HCT116 (cell line): Measurements from ENCODE around the gene DPYD. TPM values are rescaled to one million over a fixed set of nuclear protein-coding genes. Genes with fewer than 3 reads are reported as not detected.

ENCODE experiments used
- ATAC-seq: fragments of 200-7000 bp; cut with Tn5 transposase; 2 replicates; pipeline ENCODE4 v1.9.1; 2020; ENCODE audit warnings: mild to moderate bottlenecking, moderate library complexity
- BruUV-seq: library from RNA; stranded (reverse); fragments of 400-500 nt; replicated peaks from 2 replicates; lab custom pipeline; 2021; lab: Mats Ljungman, UMichigan
- CTCF ChIA-PET: fragments of 300-600 bp; sonication (Branson Sonifier 250); formaldehyde crosslinking; loops from one replicate; lab custom pipeline; 2021; ENCODE audit warnings: antibody characterized with exemption; lab: Charles Lee
- POLR2A ChIA-PET: fragments of 300-600, 350-600 bp; sonication (Branson Sonifier 250); formaldehyde crosslinking; loops from one replicate; lab custom pipeline; 2021; ENCODE audit warnings: antibody characterized with exemption; lab: Charles Lee
- RAD21 ChIA-PET, 2 experiments: fragments of 300-600 bp; sonication (Branson Sonifier 250); formaldehyde crosslinking; loops; one replicate each; lab custom pipeline; 2023; ENCODE audit warnings: low total read pairs in 2 of 2; ENCODE audit not compliant: uncharacterized antibody in 2 of 2, unreplicated experiment in 2 of 2, low non-redundant PET in 1 of 2; lab: Charles Lee
- DNase-seq: peaks from one replicate; pipeline ENCODE4 v3.0.0-alpha.2; 2010; ENCODE audit warnings: low read depth, low spot score
- H2AFZ ChIP-seq: fragments of 200-600 bp; shearing (Covaris generic), sonication (generic); 2 replicates; pipeline ENCODE4 v1.6.1; 2017; ENCODE audit warnings: low read depth, mixed run types, mixed read lengths, antibody characterized with exemption, low read length; ENCODE audit not compliant: poor library complexity, severe bottlenecking
- H3K27ac ChIP-seq: 2 replicates; pipeline ENCODE4 v1.5.1; 2012; ENCODE audit warnings: low read depth, low read length
- H3K27me3 ChIP-seq: fragments of 200-600 bp; sonication (generic); 2 replicates; pipeline ENCODE4 v1.6.1; 2016; ENCODE audit warnings: mixed run types, low read length, mixed read lengths; ENCODE audit not compliant: insufficient read depth
- H3K36me3 ChIP-seq, 2 experiments: fragments of 200-500 bp in 1 of 2; fragments of 200-600 bp in 1 of 2; sonication (Bioruptor generic) in 1 of 2; sonication (generic) in 1 of 2; 2 replicates each; pipeline versions ENCODE4 v1.5.1 to v1.6.1; 2014 to 2016; ENCODE audit warnings: low read length in 2 of 2, inconsistent platforms in 1 of 2, mixed read lengths in 1 of 2, mixed run types in 1 of 2; ENCODE audit not compliant: insufficient read depth in 2 of 2, control insufficient read depth in 1 of 2
- H3K4me1 ChIP-seq, 2 experiments: fragments of 200-600 bp in 1 of 2; sonication (generic) in 1 of 2; 2 replicates each; pipeline versions ENCODE4 v1.5.1 to v1.6.1; 2012 to 2017; ENCODE audit warnings: low read length in 2 of 2, inconsistent platforms in 1 of 2, mild to moderate bottlenecking in 1 of 2, mixed read lengths in 1 of 2, mixed run types in 1 of 2, moderate library complexity in 1 of 2; ENCODE audit not compliant: insufficient read depth in 2 of 2, control insufficient read depth in 1 of 2
- H3K4me2 ChIP-seq: fragments of 200-600 bp; sonication (generic); 2 replicates; pipeline ENCODE4 v1.6.1; 2017; ENCODE audit warnings: mixed run types, low read length, mixed read lengths
- H3K4me3 ChIP-seq, 2 experiments: fragments of 200-600 bp in 1 of 2; sonication (generic) in 1 of 2; replicated peaks in 1 of 2; 2 replicates each; pipeline ENCODE4 v1.5.1; 2011 to 2016; ENCODE audit warnings: low read length in 2 of 2, control low read depth in 1 of 2, low read depth in 1 of 2, mild to moderate bottlenecking in 1 of 2, mixed read lengths in 1 of 2, mixed run types in 1 of 2
- H3K79me2 ChIP-seq: fragments of 200-600 bp; sonication (generic); 2 replicates; pipeline ENCODE4 v1.6.1; 2017; ENCODE audit warnings: mild to moderate bottlenecking, mixed run types, low read length, moderate library complexity, mixed read lengths; ENCODE audit not compliant: insufficient read depth
- H3K9ac ChIP-seq: fragments of 200-600 bp; sonication (generic); 2 replicates; pipeline ENCODE4 v1.6.1; 2016; ENCODE audit warnings: low read length, mixed read lengths
- H3K9me2 ChIP-seq: fragments of 200-600 bp; sonication (generic), shearing (Covaris generic); 2 replicates; pipeline ENCODE4 v1.6.1; 2017; ENCODE audit warnings: mixed run types, mild to moderate bottlenecking, moderate library complexity; ENCODE audit not compliant: insufficient read depth
- H3K9me3 ChIP-seq, 2 experiments: fragments of 200-500 bp in 1 of 2; fragments of 200-600 bp in 1 of 2; sonication (Bioruptor generic) in 1 of 2; sonication (generic) in 1 of 2; 2 replicates each; pipeline ENCODE4 v1.6.1; 2014 to 2017; ENCODE audit warnings: low read length in 2 of 2, mixed read lengths in 2 of 2, inconsistent platforms in 1 of 2, low read depth in 1 of 2, mild to moderate bottlenecking in 1 of 2, mixed run types in 1 of 2, moderate library complexity in 1 of 2; ENCODE audit not compliant: control insufficient read depth in 1 of 2, insufficient read depth in 1 of 2
- H4K20me1 ChIP-seq: fragments of 200-600 bp; sonication (generic), shearing (Covaris generic); 2 replicates; pipeline ENCODE4 v1.6.1; 2017; ENCODE audit warnings: mixed run types, mild to moderate bottlenecking, moderate library complexity; ENCODE audit not compliant: insufficient read depth
- CBX3 ChIP-seq: IDR thresholded peaks from 2 replicates; pipeline ENCODE4 v1.6.1; 2012; ENCODE audit warnings: low read depth
- CTCF ChIP-seq, 3 experiments: fragments of 200-600 bp in 1 of 3; sonication (generic) in 1 of 3; IDR thresholded peaks in 2 of 3; conservative IDR thresholded peaks in 1 of 3; 2 replicates each; pipeline ENCODE4 v1.5.1; 2012 to 2017; ENCODE audit warnings: low read depth in 2 of 3, low read length in 2 of 3, antibody characterized with exemption in 1 of 3, borderline replicate concordance in 1 of 3, control low read depth in 1 of 3, mild to moderate bottlenecking in 1 of 3, mixed read lengths in 1 of 3, mixed run types in 1 of 3, moderate library complexity in 1 of 3; ENCODE audit not compliant: insufficient read depth in 1 of 3
- ELF1 ChIP-seq: IDR thresholded peaks from 2 replicates; pipeline ENCODE4 v1.6.1; 2012; ENCODE audit warnings: low read depth, borderline replicate concordance
- FOSL1 ChIP-seq: IDR thresholded peaks from 2 replicates; pipeline ENCODE4 v1.6.1; 2012; ENCODE audit warnings: low read depth
- POLR2AphosphoS5 ChIP-seq: IDR thresholded peaks from 2 replicates; pipeline ENCODE4 v1.6.1; 2011; ENCODE audit warnings: mild to moderate bottlenecking, low read depth, low read length, moderate library complexity
- REST ChIP-seq: IDR thresholded peaks from 2 replicates; pipeline ENCODE4 v1.6.1; 2012; ENCODE audit warnings: low read depth
- TCF7L2 ChIP-seq: IDR thresholded peaks from 2 replicates; pipeline ENCODE4 v1.7.0; 2011; ENCODE audit warnings: borderline replicate concordance, inconsistent platforms; ENCODE audit not compliant: insufficient read depth, insufficient read length; ENCODE audit errors: extremely low read depth
- ZFX ChIP-seq: fragments of 450-650 bp; IDR thresholded peaks from 2 replicates; pipeline ENCODE4 v1.6.1; 2017
- ZNF274 ChIP-seq: fragments of 200-500 bp; sonication (Bioruptor generic); IDR thresholded peaks from 2 replicates; pipeline ENCODE4 v1.6.1; 2014; ENCODE audit warnings: mild to moderate bottlenecking, low read depth, low read length, inconsistent platforms
- intact Hi-C: fragments of 100-400 bp; cut with micrococcal nuclease; formaldehyde crosslinking; loops from 2 replicates; pipeline ENCODE4 v1.10.0; 2022
- total RNA-seq: library from RNA; stranded (reverse); gene quantifications from one replicate; pipeline ENCODE4 v1.2.1, GENCODE V29; 2021; ENCODE audit not compliant: unreplicated experiment

DPYD gene
- total RNA-seq, 1 experiment from 2014 or later, result 1.7 TPM

GRCh38 chr1:97128426-97128825 lies 792.4 kb downstream of the DPYD start:
- RAD21 ChIA-PET, result no interaction called here
- TF ChIP-seq FOSL1 (no peak), ZNF274 (no peak)
- H3K9me2 ChIP-seq, result no peaks in the 10 kb centered on the region
- no peaks in the 10 kb centered on the region for H3K36me3 ChIP-seq
- POLR2A ChIA-PET, result interaction anchor here (0.7 kb wide), 1 partner anchor 140 kb away, joined by 3 read pairs; no protein-coding TSS in a partner anchor
- DNase-seq (no peak), ATAC-seq (no peak)
- no peak overlapping the region for H3K9ac ChIP-seq
- no peak overlapping the region for H3K4me2 ChIP-seq
- H3K4me3 ChIP-seq, result no peak overlapping the region
- H2AFZ ChIP-seq, result no peak overlapping the region
- H3K9me3 ChIP-seq, result no peaks in the 10 kb centered on the region
- H3K27me3 ChIP-seq, result no peaks in the 10 kb centered on the region
- H4K20me1 ChIP-seq, result no peaks in the 10 kb centered on the region
- BruUV-seq, result no TSS peak
- no peak overlapping the region for H3K27ac ChIP-seq
- no peaks in the 10 kb centered on the region for H3K4me1 ChIP-seq
- CTCF ChIA-PET, result no interaction called here
- intact Hi-C loops, result no loop called here
- H3K79me2 ChIP-seq, result no peaks in the 10 kb centered on the region

GRCh38 chr1:97123717-97124431 lies 797.0 kb downstream of the DPYD start:
- intact Hi-C loops, result no loop called here
- ATAC-seq (no peak), DNase-seq (no peak)
- Histone ChIP-seq H3K4me2 (no peak overlapping the region), H3K27me3 (no peaks in the 10 kb centered on the region), H3K9me3 (no peaks in the 10 kb centered on the region), H3K36me3 (no peaks in the 10 kb centered on the region), H3K9ac (no peak overlapping the region), H3K79me2 (no peaks in the 10 kb centered on the region), H3K27ac (no peak overlapping the region), H3K9me2 (no peaks in the 10 kb centered on the region), H4K20me1 (no peaks in the 10 kb centered on the region), H3K4me1 (no peaks in the 10 kb centered on the region), H3K4me3 (no peak overlapping the region), H2AFZ (no peak overlapping the region)
- POLR2A ChIA-PET, result no interaction called here
- TF ChIP-seq POLR2AphosphoS5 (no peak), CBX3 (no peak), ZFX (no peak), ELF1 (no peak), FOSL1 (no peak), CTCF (IDR thresholded peaks at IDR 0.05 in 2 of 3, conservative IDR thresholded peaks at IDR 0.05 in 1 of 3; ENCODE audit: borderline replicate concordance in 1 of 3, insufficient read depth in 1 of 3, low read depth in 2 of 3, low read length in 2 of 3) (no peak), TCF7L2 (no peak), REST (no peak)
- RAD21 ChIA-PET, result no interaction called here
- CTCF ChIA-PET, result no interaction called here
- BruUV-seq, result no TSS peak
